Measurements from ENCODE around the gene GAREM1. TPM values are rescaled to one million over a fixed set of nuclear protein-coding genes. Genes with fewer than 3 reads are reported as not detected.

Gene GAREM1
- polyA plus RNA-seq, 1 experiment, result 0.37 TPM

GRCh38 chr18:32258148-32258547 is 212.5 kb downstream of the GAREM1 start:
- H3K4me3 ChIP-seq (ENCODE audit: low read depth, low read length), result no peak overlapping the region
- no peak for TF ChIP-seq CTCF (IDR thresholded peaks at IDR 0.05; ENCODE audit: insufficient read depth, low read depth, low read length)
- no peaks in the 10 kb centered on the region for H3K27me3 ChIP-seq (ENCODE audit: control insufficient read depth, insufficient read depth, low read length)
- CTCF ChIA-PET, result no interaction called here
- no peak for DNase-seq (ENCODE audit: low read depth)
- no peaks in the 10 kb centered on the region for H3K36me3 ChIP-seq (ENCODE audit: control insufficient read depth, insufficient read depth, low read length)
- POLR2A ChIA-PET, result no interaction called here

GRCh38 chr18:32257084-32257785 is 213.4 kb downstream of the GAREM1 start:
- no peak for TF ChIP-seq CTCF (IDR thresholded peaks at IDR 0.05; ENCODE audit: insufficient read depth, low read depth, low read length)
- H3K36me3 ChIP-seq (ENCODE audit: control insufficient read depth, insufficient read depth, low read length), result no peaks in the 10 kb centered on the region
- DNase-seq (ENCODE audit: low read depth), result no peak
- H3K27me3 ChIP-seq (ENCODE audit: control insufficient read depth, insufficient read depth, low read length), result no peaks in the 10 kb centered on the region
- H3K4me3 ChIP-seq (ENCODE audit: low read depth, low read length), result no peak overlapping the region
- POLR2A ChIA-PET, result no interaction called here
- CTCF ChIA-PET, result no interaction called here

- TF ChIP-seq CTCF (IDR thresholded peaks at IDR 0.05; ENCODE audit: insufficient read depth, low read depth, low read length), result no peak
- H3K27me3 ChIP-seq (ENCODE audit: control insufficient read depth, insufficient read depth, low read length), result no peaks in the 10 kb centered on the region
- H3K4me3 ChIP-seq (ENCODE audit: low read depth, low read length), result no peak overlapping the region
- POLR2A ChIA-PET, result no interaction called here
- no peaks in the 10 kb centered on the region for H3K36me3 ChIP-seq (ENCODE audit: control insufficient read depth, insufficient read depth, low read length)
- CTCF ChIA-PET, result interaction anchor here (0.6 kb wide), 1 partner anchor 18 kb away, joined by 3 read pairs; no protein-coding TSS in a partner anchor
- DNase-seq (ENCODE audit: low read depth), result no peak
Observed at GRCh38 chr18:32255570-32255969, 215.1 kb downstream of the GAREM1 start.

GRCh38 chr18:32252141-32252860 is 218.4 kb downstream of the GAREM1 start:
- CTCF ChIA-PET, result interaction anchor here (0.8 to 1.2 kb wide), 3 partner anchors 17 to 94 kb away, joined by 3 read pairs; no protein-coding TSS in a partner anchor
- Histone ChIP-seq H3K27me3 (ENCODE audit: control insufficient read depth, insufficient read depth, low read length) (no peaks in the 10 kb centered on the region), H3K4me3 (ENCODE audit: low read depth, low read length) (no peak overlapping the region), H3K36me3 (ENCODE audit: control insufficient read depth, insufficient read depth, low read length) (no peaks in the 10 kb centered on the region)
- POLR2A ChIA-PET, result no interaction called here
- no peak for TF ChIP-seq CTCF (IDR thresholded peaks at IDR 0.05; ENCODE audit: insufficient read depth, low read depth, low read length)
- DNase-seq (ENCODE audit: low read depth), result no peak

GRCh38 chr18:32251466-32251865 is 219.2 kb downstream of the GAREM1 start:
- no peak for DNase-seq (ENCODE audit: low read depth)
- POLR2A ChIA-PET, result no interaction called here
- CTCF ChIA-PET, result interaction anchor here (0.8 kb wide), 1 partner anchor 18 kb away, joined by 3 read pairs; no protein-coding TSS in a partner anchor

More at GRCh38 chr18:32251466-32251865, 219.2 kb downstream of the GAREM1 start:
- H3K4me3 ChIP-seq (ENCODE audit: low read depth, low read length), result no peak overlapping the region
- H3K36me3 ChIP-seq (ENCODE audit: control insufficient read depth, insufficient read depth, low read length), result no peaks in the 10 kb centered on the region
- H3K27me3 ChIP-seq (ENCODE audit: control insufficient read depth, insufficient read depth, low read length), result no peaks in the 10 kb centered on the region
- no peak for TF ChIP-seq CTCF (IDR thresholded peaks at IDR 0.05; ENCODE audit: insufficient read depth, low read depth, low read length)

Measured in BJ (cell line).